NCI-H187 (cell line): ENCODE data around the gene SH3RF3.

ENCODE experiments used
- DNase-seq, 2 experiments: peaks; one replicate each; lab custom pipeline; 2025; lab: John Stamatoyannopoulos, UW

Gene SH3RF3

DNA sequence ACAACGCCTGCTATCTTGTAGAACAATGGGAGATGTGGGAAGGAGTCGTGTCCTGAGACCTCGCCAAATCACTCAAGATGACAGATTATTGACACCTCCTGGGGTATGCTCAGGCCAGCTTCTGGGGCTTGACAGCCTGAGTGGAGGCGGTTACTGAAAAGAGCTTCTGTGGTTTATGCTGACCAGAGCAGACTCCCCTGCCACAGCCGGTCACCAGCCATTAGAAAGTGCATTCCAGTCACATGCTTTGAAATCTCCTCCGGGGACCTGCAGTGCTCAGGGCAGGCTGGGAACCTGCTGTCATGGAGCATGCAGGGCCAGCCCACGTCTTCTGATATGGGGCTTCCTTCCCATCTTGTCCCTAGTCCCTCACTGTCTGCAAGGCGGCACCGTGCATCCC, 268.9 kb downstream of the SH3RF3 start:
- DNase-seq = no peak

- no peak for DNase-seq
Measured at GRCh38 chr2:109398366-109399015, 269.5 kb downstream of the SH3RF3 start.

DNA sequence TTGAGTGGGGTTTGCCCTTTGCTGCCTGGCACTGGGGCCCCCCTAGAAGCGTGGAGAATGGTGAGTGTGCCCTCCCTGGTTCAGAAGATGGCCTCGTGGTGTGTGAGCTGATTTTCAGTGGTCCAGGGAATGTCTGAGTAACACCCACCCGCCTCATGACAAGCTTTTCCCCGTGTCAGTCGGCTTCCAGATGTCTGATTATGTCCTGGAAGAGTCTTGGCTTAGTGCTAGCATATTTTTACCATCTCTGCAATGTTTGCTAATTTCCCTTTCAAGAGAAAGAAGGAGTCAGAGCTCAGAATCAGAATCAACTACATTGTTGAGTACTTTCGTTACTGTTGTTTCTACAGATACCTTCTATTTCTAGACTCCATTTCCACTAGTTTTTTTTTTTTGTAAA, 270.1 kb downstream of the SH3RF3 start:
- DNase-seq = no peak

GRCh38 chr2:109400102-109400501, 271.1 kb downstream of the SH3RF3 start:
- no peak for DNase-seq

DNA sequence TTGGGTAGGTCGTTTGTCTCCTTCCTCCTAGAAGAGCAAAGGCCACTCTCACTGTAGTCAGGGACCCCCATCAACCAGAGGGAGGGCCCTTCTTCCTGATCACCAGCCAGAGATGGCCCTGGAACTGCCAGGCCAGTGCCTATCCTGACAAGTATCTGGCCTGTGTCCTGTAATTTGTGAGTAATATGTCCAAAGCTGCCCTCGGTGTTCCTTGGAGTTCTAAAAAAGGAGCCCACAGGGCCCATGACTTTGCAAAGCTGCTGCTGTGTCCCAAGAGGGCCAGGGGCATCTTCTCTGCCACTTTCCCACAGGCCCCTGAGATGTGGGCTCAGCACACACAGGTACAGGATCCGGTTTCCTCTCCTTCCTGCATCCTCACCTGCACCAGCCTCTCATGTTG, 272.4 kb downstream of the SH3RF3 start:
- no peak for DNase-seq

DNA sequence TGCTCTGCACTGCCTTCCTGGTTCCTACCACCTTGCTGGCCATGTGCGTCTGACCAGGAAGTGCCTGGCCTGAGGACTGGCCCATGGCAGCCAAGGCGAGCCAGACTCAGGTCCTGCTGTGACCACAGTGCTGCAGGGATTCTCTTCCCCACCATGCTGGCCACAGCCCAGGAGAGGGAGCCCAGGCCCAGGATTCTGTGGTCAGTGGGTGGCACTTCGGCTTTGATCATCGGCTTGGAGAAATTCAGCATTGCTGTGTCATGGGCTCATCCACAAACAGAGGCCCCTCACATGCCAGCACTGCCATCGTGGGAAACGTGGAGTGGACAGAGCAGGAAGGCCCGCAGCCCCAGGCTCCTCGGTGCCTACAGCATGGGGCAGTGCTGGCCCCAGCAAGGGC, 273.2 kb downstream of the SH3RF3 start:
- no peak for DNase-seq

DNA sequence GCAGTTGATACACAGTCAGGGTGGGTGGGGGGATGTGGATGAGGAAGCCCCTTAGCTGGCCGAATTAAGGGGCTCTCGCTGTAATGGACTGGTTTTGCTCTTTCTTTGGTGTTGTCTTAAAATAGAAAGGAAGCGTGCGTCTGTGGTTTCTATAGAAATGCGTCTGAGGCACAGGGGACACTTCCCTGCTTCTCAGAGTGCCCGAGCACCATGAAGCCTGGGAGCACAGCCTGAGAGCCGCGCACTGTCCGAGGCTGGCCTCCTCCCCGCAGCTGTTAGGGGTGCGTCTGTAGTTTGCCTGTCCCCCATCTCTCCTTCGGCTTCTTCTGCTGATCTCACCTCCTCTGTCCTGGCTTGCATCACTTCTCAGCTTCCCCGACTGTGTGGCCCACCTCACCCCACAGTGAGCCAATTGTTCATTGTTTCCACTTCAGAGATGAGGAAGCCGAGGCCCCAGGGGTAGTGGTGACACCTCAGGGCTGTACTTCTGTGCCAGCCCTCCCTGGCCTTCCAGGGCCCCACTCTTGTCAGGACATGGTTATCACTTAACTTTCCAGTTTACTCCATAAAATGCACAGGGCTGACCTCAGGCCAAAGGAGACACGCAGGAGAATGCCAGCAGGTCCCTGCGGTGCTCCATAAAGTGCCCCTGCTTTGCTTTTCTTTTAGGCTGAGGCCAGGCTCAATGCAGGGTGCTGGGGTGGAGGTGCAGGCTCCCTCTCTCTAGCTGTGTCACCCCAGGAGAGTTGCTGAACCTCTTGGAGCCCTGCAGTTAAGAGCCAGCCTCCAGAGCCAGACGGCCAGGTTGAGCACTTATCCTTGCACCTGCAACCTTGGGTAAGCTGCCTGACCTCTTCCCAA, 274.2 kb downstream of the SH3RF3 start:
- DNase-seq = no peak

DNA sequence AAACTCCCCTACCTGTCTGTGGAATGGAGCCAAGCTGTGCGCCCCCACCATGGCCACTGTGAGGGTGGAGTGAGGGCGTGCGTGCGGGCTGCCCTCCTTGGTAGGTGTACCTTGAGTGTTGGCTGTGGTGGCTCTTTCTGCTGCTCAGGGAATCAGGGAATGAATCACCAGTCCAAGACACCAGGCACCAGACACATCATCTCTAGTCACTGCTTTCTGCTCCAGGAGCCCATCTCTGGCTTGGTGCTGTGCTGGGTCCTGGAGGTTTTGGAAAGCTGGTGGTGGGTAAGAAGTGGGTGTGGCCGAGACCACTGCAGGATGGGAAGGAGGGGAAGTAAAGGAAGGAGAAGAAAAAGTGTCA, 274.8 kb downstream of the SH3RF3 start:
- no peak for DNase-seq

DNA sequence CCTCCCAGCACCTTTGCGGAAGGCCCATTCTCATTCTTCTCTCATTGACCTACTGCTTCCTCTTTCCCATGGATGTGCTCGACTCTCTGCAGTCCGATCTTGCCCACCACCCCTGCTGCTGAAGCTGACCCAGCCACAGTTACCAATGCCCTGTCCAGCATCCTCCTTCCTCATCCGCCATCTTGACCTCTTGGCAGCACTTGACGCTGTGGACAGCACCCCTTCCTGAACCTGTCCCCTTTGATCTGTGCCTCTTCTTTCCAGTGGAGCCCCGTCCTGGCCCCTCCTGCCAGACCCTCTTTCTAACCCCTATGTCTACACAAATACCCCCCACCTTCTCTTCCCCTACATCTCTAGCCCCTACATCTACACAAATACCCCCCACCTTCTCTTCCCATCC, 275.7 kb downstream of the SH3RF3 start:
- no peak for DNase-seq

GRCh38 chr2:109405873-109406272, 276.9 kb downstream of the SH3RF3 start:
- DNase-seq = no peak

- DNase-seq = no peak
Measured at GRCh38 chr2:109406301-109406700, 277.3 kb downstream of the SH3RF3 start.

GRCh38 chr2:109407276-109408042, 278.5 kb downstream of the SH3RF3 start:
- no peak for DNase-seq

GRCh38 chr2:109408043-109408335, 279.0 kb downstream of the SH3RF3 start:
- DNase-seq = no peak

DNA sequence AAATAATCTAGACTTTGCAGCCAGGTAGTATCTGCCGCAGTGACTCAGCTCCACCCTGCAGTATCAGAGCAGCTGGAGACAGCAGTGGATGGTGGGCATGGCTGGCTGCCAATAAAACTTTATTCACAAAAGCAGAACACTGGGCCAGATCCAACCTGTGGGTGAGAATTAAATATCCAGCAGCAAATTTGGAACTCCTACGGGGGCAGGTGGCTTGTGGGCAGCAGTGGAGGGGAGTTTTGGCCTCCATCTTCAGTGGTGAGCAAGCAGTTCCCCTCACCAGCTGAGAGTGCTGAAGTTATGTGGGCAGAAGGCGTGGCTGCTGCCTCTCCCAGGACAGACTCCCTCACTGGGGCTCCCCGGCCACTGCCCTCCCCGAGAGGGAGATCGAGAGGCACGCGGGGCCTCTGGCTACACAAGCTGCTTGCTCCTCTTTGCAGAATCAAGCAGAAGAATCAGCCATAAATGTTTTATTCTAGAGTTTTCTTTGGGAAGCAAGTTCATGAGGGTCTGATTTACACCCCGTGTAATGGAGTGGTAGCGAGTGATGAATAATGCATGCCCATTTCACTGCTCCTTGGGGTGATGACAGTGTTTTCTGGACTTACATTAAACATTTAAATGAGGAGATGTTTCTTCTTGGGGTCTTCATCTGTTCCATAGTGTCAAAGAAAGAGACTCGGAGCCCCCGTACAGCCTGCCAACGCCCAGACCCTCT, 280.5 kb downstream of the SH3RF3 start:
- DNase-seq = no peak

- DNase-seq = no peak
Measured at GRCh38 chr2:109410039-109410815, 281.2 kb downstream of the SH3RF3 start.

- no peak for DNase-seq
Measured at GRCh38 chr2:109411640-109412325, 282.8 kb downstream of the SH3RF3 start.

DNA sequence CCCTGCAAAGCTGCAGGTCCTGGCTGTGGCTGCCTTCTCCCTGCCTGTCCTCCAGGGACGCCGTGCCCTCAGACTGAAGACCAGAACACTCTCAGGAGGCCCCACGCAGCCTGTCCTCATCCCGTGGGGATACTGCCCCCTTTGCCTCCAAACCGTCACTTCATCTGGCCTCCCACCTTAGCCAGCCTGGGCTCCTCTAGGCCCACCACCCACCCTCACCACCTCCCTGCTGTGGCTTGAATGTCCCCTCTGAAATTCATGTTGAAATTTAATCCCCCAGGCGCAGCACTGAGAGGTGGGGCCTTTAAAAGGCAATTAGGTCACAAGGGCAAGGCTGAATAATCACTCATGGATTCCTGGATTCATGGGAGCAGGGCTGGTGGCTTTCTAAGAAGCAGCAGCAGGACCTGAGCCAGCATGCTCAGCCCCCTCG, 286.6 kb downstream of the SH3RF3 start:
- DNase-seq = no peak

DNA sequence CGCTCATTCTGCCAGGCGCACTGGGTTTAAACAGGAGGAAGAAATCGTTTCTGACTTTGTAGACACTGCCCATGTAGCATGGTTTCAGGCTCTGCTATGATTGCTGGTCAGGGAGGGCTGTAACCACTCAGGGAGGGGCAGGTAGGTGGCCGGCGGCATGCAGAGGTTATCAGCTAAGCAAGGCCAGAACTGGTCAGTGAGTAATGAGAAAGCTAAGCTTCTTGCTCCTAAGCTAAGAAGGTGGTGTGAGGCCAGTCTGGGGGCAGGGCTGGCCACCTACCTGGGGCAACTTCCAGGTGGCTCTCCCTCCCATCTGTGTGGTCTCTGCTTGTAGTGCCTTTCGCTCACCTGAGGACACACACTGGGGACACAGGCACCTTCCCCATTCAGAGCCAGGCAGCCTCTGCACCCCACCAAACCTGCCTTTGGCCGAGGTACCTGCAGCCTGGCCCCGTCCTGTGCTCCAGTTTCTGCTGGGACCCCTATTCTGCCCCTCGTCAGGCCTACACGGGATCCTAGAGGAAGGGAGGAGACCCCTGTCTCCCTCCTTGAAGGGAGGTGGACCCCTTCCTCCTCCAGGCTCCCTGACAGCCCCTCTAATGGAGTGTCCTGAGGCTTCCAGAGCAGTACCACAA, 288.8 kb downstream of the SH3RF3 start:
- no peak for DNase-seq

- no peak for DNase-seq
Measured at GRCh38 chr2:109418716-109419115, 289.7 kb downstream of the SH3RF3 start.

DNA sequence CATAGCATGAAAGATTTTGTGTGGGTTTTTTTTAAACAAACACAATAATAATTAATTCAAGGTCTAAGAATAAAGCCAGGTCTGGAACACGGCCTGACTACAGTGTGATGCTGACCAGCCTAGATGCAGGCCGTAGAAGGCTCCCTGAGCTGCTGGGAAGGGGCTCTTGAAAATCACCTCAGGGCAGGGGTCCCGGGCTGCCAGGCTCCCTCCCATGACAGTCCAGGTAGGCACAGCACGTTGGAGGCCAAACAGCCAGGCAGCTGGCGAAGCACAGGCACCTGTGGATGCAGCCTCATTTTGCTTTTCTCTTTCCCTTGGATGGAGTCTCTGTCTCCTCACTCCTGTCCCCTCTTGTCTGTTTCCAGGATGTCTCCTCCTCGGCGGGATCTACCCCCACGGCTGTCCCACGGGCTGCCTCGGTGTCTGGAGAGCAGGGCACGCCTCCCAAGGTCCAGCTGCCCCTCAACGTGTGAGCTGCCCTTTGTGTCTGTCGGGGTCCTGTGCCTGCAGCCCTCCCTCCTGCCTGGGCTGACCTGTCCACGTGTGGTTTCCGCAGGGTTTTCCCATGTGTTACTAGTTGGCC, 290.3 kb downstream of the SH3RF3 start:
- DNase-seq = no peak
